SK-N-SH (cell line): ENCODE measurements around the gene IFIT1B. TPM values are rescaled to one million over a fixed set of nuclear protein-coding genes. Genes with fewer than 3 reads are reported as not detected.

Source experiments
- CTCF ChIA-PET: fragments of 300-600, 350-600 bp; formaldehyde crosslinking; extraction: SDS; loops from one replicate; lab custom pipeline; 2021; lab: Yijun Ruan, JAX
- POLR2A ChIA-PET: fragments of 350-600 bp; sonication (Branson Sonifier 250); formaldehyde crosslinking; extraction: SDS; loops from one replicate; lab custom pipeline; 2020; ENCODE audit warnings: antibody characterized with exemption, inconsistent platforms; lab: Yijun Ruan, JAX
- DNase-seq: peaks from one replicate; pipeline ENCODE4 v3.0.0; 2012
- H2AFZ ChIP-seq: fragments of 200-600 bp; sonication (generic); 2 replicates; pipeline ENCODE4 v1.8.1; 2016; ENCODE audit warnings: antibody characterized with exemption, mild to moderate bottlenecking, low read depth
- H3F3A ChIP-seq: fragments of 200-600 bp; sonication (generic); replicated peaks from 2 replicates; pipeline ENCODE3; 2016; ENCODE audit warnings: antibody characterized with exemption, mild to moderate bottlenecking; ENCODE audit not compliant: insufficient read depth
- H3K27ac ChIP-seq, 2 experiments: fragments of 200-500 bp in 1 of 2; fragments of 200-600 bp in 1 of 2; sonication (Bioruptor generic) in 1 of 2; sonication (generic), shearing (Covaris generic) in 1 of 2; 2 replicates each; pipeline versions ENCODE4 v1.5.1 to v1.6.1; 2014 to 2016; ENCODE audit warnings: low read depth in 2 of 2, inconsistent platforms in 1 of 2, low read length in 1 of 2, mild to moderate bottlenecking in 1 of 2, mixed read lengths in 1 of 2
- H3K27me3 ChIP-seq: fragments of 200-600 bp; sonication (generic), shearing (Covaris generic); 2 replicates; pipeline ENCODE4 v1.6.1; 2016; ENCODE audit warnings: mixed run types; ENCODE audit not compliant: insufficient read depth
- H3K36me3 ChIP-seq, 2 experiments: fragments of 200-500 bp in 1 of 2; fragments of 200-600 bp in 1 of 2; sonication (Bioruptor generic) in 1 of 2; sonication (generic) in 1 of 2; replicated peaks in 1 of 2; 2 replicates each; pipeline versions ENCODE3 to v1.5.1; 2014 to 2016; ENCODE audit warnings: low read length in 1 of 2, mild to moderate bottlenecking in 1 of 2; ENCODE audit not compliant: insufficient read depth in 2 of 2, control insufficient read depth in 1 of 2
- H3K4me1 ChIP-seq, 2 experiments: fragments of 200-500 bp in 1 of 2; fragments of 200-600 bp in 1 of 2; sonication (Bioruptor generic) in 1 of 2; sonication (generic), shearing (Covaris generic) in 1 of 2; 2 replicates each; pipeline versions ENCODE4 v1.5.1 to v1.6.1; 2014 to 2016; ENCODE audit warnings: low read depth in 1 of 2, low read length in 1 of 2, mixed run types in 1 of 2; ENCODE audit not compliant: insufficient read depth in 2 of 2, control insufficient read depth in 1 of 2
- H3K4me2 ChIP-seq: fragments of 200-600 bp; sonication (generic), shearing (Covaris generic); 2 replicates; pipeline ENCODE4 v1.6.1; 2017; ENCODE audit warnings: mixed run types
- H3K4me3 ChIP-seq, 2 experiments: fragments of 200-500 bp in 1 of 2; fragments of 200-600 bp in 1 of 2; sonication (Bioruptor generic) in 1 of 2; sonication (generic), shearing (Covaris generic) in 1 of 2; 2 replicates each; pipeline versions ENCODE4 v1.5.1 to v1.8.1; 2014 to 2016; ENCODE audit warnings: low read depth in 2 of 2, inconsistent platforms in 1 of 2, low read length in 1 of 2, mild to moderate bottlenecking in 1 of 2, mixed read lengths in 1 of 2, moderate library complexity in 1 of 2
- H3K79me2 ChIP-seq: fragments of 200-600 bp; sonication (generic); 2 replicates; pipeline ENCODE4 v1.8.1; 2017; ENCODE audit warnings: mild to moderate bottlenecking; ENCODE audit not compliant: insufficient read depth
- H3K9ac ChIP-seq: fragments of 200-600 bp; sonication (generic); 2 replicates; pipeline ENCODE4 v1.6.1; 2017; ENCODE audit warnings: mixed run types
- H3K9me2 ChIP-seq: fragments of 200-600 bp; sonication (generic); 2 replicates; pipeline ENCODE4 v1.6.1; 2017; ENCODE audit warnings: mixed run types
- H3K9me3 ChIP-seq: fragments of 200-600 bp; sonication (generic); 2 replicates; pipeline ENCODE4 v1.6.1; 2017; ENCODE audit warnings: mixed run types, mild to moderate bottlenecking, moderate library complexity
- H4K20me1 ChIP-seq: fragments of 200-600 bp; sonication (generic); 2 replicates; pipeline ENCODE4 v1.6.1; 2017; ENCODE audit warnings: mild to moderate bottlenecking, mixed run types; ENCODE audit not compliant: insufficient read depth
- CTCF ChIP-seq: fragments of 200-600 bp; sonication (generic); IDR thresholded peaks from 2 replicates; pipeline ENCODE4 v1.6.1; 2017; ENCODE audit warnings: antibody characterized with exemption, mild to moderate bottlenecking, moderate library complexity
- EZH2phosphoT487 ChIP-seq: fragments of 200-600 bp; sonication (generic); IDR thresholded peaks from 2 replicates; pipeline ENCODE4 v1.6.1; 2017; ENCODE audit warnings: low read depth, mixed run types, mild to moderate bottlenecking, antibody characterized with exemption, moderate library complexity, borderline replicate concordance
- FOSL2 ChIP-seq: IDR thresholded peaks from 2 replicates; pipeline ENCODE4 v1.4.0; 2012; ENCODE audit warnings: low read depth, mild to moderate bottlenecking, moderate library complexity, borderline replicate concordance
- FOXJ3 ChIP-seq: sonication (generic); formaldehyde crosslinking; IDR thresholded peaks from 2 replicates; pipeline ENCODE4 v1.5.1; 2020; ENCODE audit warnings: mild to moderate bottlenecking, missing genetic modification reagents
- FOXM1 ChIP-seq: IDR thresholded peaks from 2 replicates; pipeline ENCODE4 v1.4.0; 2012; ENCODE audit warnings: low read depth, mild to moderate bottlenecking
- GABPA ChIP-seq: IDR thresholded peaks from 2 replicates; pipeline ENCODE4 v1.4.0; 2012; ENCODE audit warnings: low read depth, mild to moderate bottlenecking
- GATA2 ChIP-seq: sonication (generic); formaldehyde crosslinking; IDR thresholded peaks from 2 replicates; pipeline ENCODE4 v1.5.0; 2020; ENCODE audit warnings: mild to moderate bottlenecking, missing genetic modification reagents
- JUND ChIP-seq: IDR thresholded peaks from 2 replicates; pipeline ENCODE4 v1.4.0; 2012
- MXI1 ChIP-seq: IDR thresholded peaks from 2 replicates; pipeline ENCODE4 v1.6.1; 2012; ENCODE audit warnings: mild to moderate bottlenecking, low read depth, low read length, improper control_type of control experiment
- RCOR1 ChIP-seq: fragments of 150-350 bp; IDR thresholded peaks from 2 replicates; pipeline ENCODE4 v1.6.1; 2017; ENCODE audit warnings: antibody characterized with exemption, low read length
- TAF1 ChIP-seq: IDR thresholded peaks from 2 replicates; pipeline ENCODE4 v1.6.1; 2012; ENCODE audit warnings: low read depth, mild to moderate bottlenecking, low read length, moderate library complexity, borderline replicate concordance
- USF1 ChIP-seq: IDR thresholded peaks from 2 replicates; pipeline ENCODE4 v1.4.0; 2012; ENCODE audit warnings: low read depth, borderline replicate concordance
- YY1 ChIP-seq: IDR thresholded peaks from 2 replicates; pipeline ENCODE4 v1.4.0; 2012; ENCODE audit warnings: low read depth, mild to moderate bottlenecking
- WGBS: methylation state at CpG from one replicate; pipeline ENCODE4 v1.1.6; 2017; ENCODE audit warnings: low lambda C conversion rate; 5-methylcytosine and 5-hydroxymethylcytosine counted together
- polyA plus RNA-seq, 3 experiments: library from polyadenylated mRNA; depleted of rRNA; stranded (reverse); fragments of >200 nt; gene quantifications; 2 replicates each; pipeline ENCODE4 v1.2.3, GENCODE V29; 2012
- TF ChIP-seq, protein P1 (sequence below): IDR thresholded peaks from 2 replicates; pipeline ENCODE4; 2012
- TF ChIP-seq, protein P2 (sequence below): IDR thresholded peaks from 2 replicates; pipeline ENCODE4 v1.4.0; 2012; ENCODE audit warnings: low read depth

IFIT1B gene
- polyA plus RNA-seq, 1 of the 3 experiments (the other 2 are of a cell fraction) = 0.03 TPM

DNA sequence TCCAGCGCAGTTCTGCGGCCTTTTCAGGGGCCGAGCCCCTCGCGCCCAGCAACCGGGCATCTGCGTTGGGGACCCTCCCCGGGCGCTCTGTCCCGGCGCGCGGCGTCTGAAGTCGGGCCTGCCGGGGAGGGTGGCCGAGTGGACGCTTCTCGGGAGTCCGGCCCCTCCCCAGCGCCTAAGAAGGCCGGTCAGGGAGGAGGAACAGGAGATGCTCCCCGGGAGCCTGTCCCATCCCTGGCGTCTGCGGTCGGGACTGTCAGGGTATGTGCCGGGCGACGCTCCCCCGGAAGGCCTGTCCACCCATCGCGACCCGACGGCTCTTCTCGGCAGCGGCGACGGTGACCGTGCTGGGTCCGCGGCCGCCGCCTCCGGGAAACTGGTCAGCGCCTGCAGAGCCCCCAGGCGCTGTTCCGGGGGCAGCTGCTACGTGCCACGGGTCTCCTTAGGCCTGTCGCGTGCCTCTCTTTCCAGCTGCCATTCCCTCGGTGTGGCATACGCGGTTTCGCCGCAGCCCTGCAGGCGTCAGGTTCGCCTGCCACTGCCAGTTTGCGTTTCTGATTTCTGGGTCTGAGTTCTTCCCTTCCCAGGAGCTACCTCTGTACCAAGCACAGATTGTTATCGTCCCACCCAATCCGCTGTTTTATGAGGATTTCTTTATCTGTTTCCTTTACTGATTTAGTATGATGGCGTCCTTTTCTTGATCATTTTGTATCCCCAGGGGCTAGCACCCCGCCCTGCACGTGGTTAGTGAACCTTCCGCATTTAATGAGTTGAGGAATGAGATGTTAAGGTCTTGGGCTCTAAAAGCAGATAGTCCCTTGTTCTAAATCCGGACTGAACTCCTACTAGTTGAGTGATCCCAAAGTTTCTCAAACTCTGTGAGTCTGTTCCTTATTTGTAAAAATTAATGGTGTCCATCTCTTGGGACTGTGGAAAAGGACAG, 37.3 kb downstream of the IFIT1B start:
- Histone ChIP-seq H3K27ac (peak overlapping the region; percentile 85 to 92), H3K4me1 (peaks cover 6 to 10% of the 10 kb centered on the region in 2 experiments; a peak in 3 of 4 replicates), H3K27me3 (no peaks in the 10 kb centered on the region), H2AFZ (peak overlapping the region; percentile 99), H4K20me1 (no peaks in the 10 kb centered on the region), H3K9me2 (no peaks in the 10 kb centered on the region), H3K4me3 (peak overlapping the region; percentile 72 to 77), H3F3A (peaks cover 10% of the 10 kb centered on the region), H3K9ac (peak overlapping the region; percentile 80), H3K4me2 (peak overlapping the region; percentile 77), H3K36me3 (peaks cover 8 to 20% of the 10 kb centered on the region in 2 experiments), H3K79me2 (peaks cover 17% of the 10 kb centered on the region), H3K9me3 (no peaks in the 10 kb centered on the region)
- peak; percentile 82 for DNase-seq
- WGBS = 12% methylated on average over 36 of the region's 66 CpGs
- TF ChIP-seq FOSL2 (no peak), TAF1 (no peak), EZH2phosphoT487 (no peak), FOXM1 (no peak), YY1 (0 out of 2 replicates have a peak, but pooled peaks have one; percentile 5), GATA2 (CRISPR knock-in tag) (peak; percentile 14; the same call in 1 of the 2 replicates), USF1 (no peak), GABPA (no peak), FOXJ3 (CRISPR knock-in tag) (0 out of 2 replicates have a peak, but pooled peaks have one; percentile 17), CTCF (no peak; the same call in 1 of the 2 replicates), MXI1 (no peak), JUND (no peak), RCOR1 (no peak; the same call in 1 of the 2 replicates)
- TF ChIP-seq, protein P1, sequence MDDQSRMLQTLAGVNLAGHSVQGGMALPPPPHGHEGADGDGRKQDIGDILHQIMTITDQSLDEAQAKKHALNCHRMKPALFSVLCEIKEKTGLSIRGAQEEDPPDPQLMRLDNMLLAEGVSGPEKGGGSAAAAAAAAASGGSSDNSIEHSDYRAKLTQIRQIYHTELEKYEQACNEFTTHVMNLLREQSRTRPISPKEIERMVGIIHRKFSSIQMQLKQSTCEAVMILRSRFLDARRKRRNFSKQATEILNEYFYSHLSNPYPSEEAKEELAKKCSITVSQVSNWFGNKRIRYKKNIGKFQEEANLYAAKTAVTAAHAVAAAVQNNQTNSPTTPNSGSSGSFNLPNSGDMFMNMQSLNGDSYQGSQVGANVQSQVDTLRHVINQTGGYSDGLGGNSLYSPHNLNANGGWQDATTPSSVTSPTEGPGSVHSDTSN = no peak
- TF ChIP-seq, protein P2, sequence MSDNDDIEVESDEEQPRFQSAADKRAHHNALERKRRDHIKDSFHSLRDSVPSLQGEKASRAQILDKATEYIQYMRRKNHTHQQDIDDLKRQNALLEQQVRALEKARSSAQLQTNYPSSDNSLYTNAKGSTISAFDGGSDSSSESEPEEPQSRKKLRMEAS = peak; percentile 2; the same call in 1 of the 2 replicates
- CTCF ChIA-PET = interaction anchor here (0.8 to 1.0 kb wide), 2 partner anchors 100 to 149 kb away, joined by 3 read pairs; no protein-coding TSS in a partner anchor
- POLR2A ChIA-PET = interaction anchor here (0.9 to 1.6 kb wide), 2 partner anchors 132 to 164 kb away, joined by 3 read pairs; partner anchors contain the start of gene LIPA
